Tongue (tissue), 2 donors: Measurements from ENCODE around the gene HES5. TPM values are rescaled to one million over a fixed set of nuclear protein-coding genes. Genes with fewer than 3 reads are reported as not detected.
A peak's percentile ranks its signal among the peaks of the same experiment; 100 is the strongest.

ENCODE experiments used
- DNase-seq: peaks from one replicate; pipeline ENCODE4 v3.0.0-alpha.2; 2015
- total RNA-seq: library from RNA; depleted of rRNA; stranded (reverse); fragments of >200 nt; gene quantifications from one replicate; pipeline ENCODE4 v1.2.3, GENCODE V29; 2014

HES5 gene
- total RNA-seq, 1 donor from 2014 or later, result 2.8 TPM

GRCh38 chr1:2546515-2547209 lies 16.6 kb upstream of the HES5 start:
- peak; percentile 75 for DNase-seq

- peak; percentile 77 for DNase-seq
Observed at GRCh38 chr1:2545754-2546514, 15.9 kb upstream of the HES5 start.

- DNase-seq, result no peak
Observed at GRCh38 chr1:2544875-2545640, 15.0 kb upstream of the HES5 start.

- DNase-seq, result peak; percentile 50
Observed at GRCh38 chr1:2544093-2544874, 14.2 kb upstream of the HES5 start.

GRCh38 chr1:2543543-2544092 lies 13.6 kb upstream of the HES5 start:
- DNase-seq, result no peak

GRCh38 chr1:2542246-2542915 lies 12.3 kb upstream of the HES5 start:
- DNase-seq, result no peak

- DNase-seq, result no peak
Observed at GRCh38 chr1:2541619-2542245, 11.7 kb upstream of the HES5 start.

GRCh38 chr1:2540816-2541492 lies 10.9 kb upstream of the HES5 start:
- DNase-seq, result peak; percentile 40

- no peak for DNase-seq
Observed at GRCh38 chr1:2539312-2539907, 9.3 kb upstream of the HES5 start.

- no peak for DNase-seq
Observed at GRCh38 chr1:2538872-2539271, 8.8 kb upstream of the HES5 start.

- DNase-seq, result no peak
Observed at GRCh38 chr1:2538376-2538775, 8.3 kb upstream of the HES5 start.

GRCh38 chr1:2537784-2538115 lies 7.7 kb upstream of the HES5 start:
- DNase-seq, result no peak

GRCh38 chr1:2535981-2536380 lies 5.9 kb upstream of the HES5 start:
- no peak for DNase-seq

- no peak for DNase-seq
Observed at GRCh38 chr1:2535455-2535854, 5.4 kb upstream of the HES5 start.

- peak; percentile 42 for DNase-seq
Observed at GRCh38 chr1:2534687-2535441, 4.8 kb upstream of the HES5 start.

GRCh38 chr1:2534315-2534686 lies 4.2 kb upstream of the HES5 start:
- no peak for DNase-seq

GRCh38 chr1:2533365-2533764 lies 3.3 kb upstream of the HES5 start:
- no peak for DNase-seq

- peak; percentile 44 for DNase-seq
Observed at GRCh38 chr1:2532485-2533160, 2.6 kb upstream of the HES5 start.
